H7 (cell line): Measurements from ENCODE around the gene FAM9C. TPM values are rescaled to one million over a fixed set of nuclear protein-coding genes. Genes with fewer than 3 reads are reported as not detected.

Experiments used
- DNase-seq: peaks from one replicate; pipeline ENCODE4 v3.0.0; 2012
- H3K27me3 ChIP-seq: 2 replicates; pipeline ENCODE4 v1.6.0; 2011; ENCODE audit warnings: mild to moderate bottlenecking, low read length; ENCODE audit not compliant: control insufficient read depth, insufficient read depth
- H3K36me3 ChIP-seq: replicated peaks from 2 replicates; pipeline ENCODE4 v1.5.1; 2011; ENCODE audit warnings: low read length; ENCODE audit not compliant: control insufficient read depth, insufficient read depth
- H3K4me3 ChIP-seq: 2 replicates; pipeline ENCODE4 v1.5.1; 2011; ENCODE audit warnings: low read depth, mild to moderate bottlenecking, control low read depth, low read length, moderate library complexity; ENCODE audit not compliant: insufficient read depth
- total RNA-seq: library from RNA; depleted of rRNA; stranded (reverse); fragments of >200 nt; shearing (Covaris generic); gene quantifications from 2 replicates; pipeline ENCODE4 v1.2.3, GENCODE V29; 2014

Gene FAM9C
- total RNA-seq, 1 experiment from 2014 or later: 0.07 TPM

DNA sequence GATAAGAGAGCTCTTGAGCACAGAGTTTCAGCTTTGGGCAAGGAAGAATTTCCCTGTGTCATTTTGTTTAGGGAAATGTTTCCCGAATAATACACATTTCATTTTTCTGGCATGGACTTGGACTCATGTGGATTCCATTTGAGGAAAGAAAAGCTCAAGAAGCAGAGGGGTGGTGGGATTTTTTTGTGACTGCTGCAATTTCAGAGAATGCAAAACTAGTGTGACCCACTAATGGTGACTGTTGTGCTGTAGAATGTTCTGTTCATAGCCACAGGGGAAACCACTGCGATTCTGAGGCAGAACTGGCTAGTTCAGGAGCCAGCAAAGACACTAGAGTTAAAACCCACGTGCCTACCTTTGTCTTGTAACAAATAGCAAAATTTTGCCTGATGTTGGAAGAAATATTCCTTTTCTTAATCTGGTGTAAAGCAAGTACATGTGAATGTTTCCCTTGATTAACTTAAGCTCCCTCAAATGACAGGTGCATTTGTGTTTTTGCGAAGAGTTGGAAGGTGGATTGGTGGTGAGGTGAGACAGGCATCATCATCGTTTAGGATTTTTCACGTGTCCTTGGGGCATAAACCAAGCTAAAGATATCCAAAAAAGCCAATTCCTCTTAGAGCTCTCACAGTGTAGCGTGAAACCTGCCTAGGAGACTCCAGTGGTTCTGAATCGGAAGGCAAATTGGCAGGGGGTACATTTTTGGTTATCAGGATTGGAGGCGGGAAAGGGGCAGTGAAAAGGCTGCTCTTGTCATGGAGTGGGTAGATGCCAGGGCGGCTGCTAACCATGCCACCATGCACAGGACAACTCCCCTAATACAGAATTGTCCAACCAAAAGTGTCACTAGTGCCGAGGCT, 38.0 kb upstream of the FAM9C start:
- H3K27me3 ChIP-seq: no peaks in the 10 kb centered on the region
- DNase-seq: no peak
- H3K36me3 ChIP-seq: no peaks in the 10 kb centered on the region
- no peak overlapping the region for H3K4me3 ChIP-seq

DNA sequence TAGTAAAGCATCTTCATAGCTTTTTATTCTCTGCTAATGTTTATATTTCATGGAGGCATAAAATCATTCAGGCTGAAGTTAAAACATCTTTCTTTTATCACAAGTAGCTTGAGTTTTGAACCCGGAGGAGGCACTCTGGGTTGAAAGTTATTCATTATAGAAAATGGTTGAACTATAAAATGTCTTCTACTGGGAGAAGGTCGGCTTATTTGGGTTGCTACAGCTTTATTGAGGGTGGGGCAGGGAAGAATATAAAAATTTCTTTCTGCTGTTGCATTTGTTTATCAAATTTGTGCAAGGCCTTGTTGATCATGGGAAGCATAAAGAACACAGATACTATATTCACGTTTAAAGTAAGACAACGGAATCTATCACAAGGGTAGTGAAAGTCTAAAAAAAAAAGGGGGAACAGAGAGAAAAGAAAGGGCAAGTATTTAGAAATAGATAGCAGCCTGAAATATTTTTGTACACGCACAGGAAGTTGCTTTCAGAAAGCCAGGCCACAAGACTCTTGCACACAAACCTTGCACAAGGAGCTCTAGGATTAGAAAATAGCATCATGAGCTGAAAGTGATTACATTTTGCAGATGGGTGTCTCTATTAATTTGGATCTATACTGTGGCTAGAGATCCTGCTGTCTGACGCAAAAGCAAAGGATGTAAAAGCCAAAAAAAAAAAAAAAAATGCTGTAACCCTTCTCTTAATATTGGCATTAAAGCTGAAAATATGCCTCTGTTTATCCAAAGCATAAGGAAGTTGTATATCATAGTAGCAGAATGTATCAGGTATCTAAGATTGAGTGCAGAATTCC, 37.2 kb upstream of the FAM9C start:
- Histone ChIP-seq H3K4me3 (no peak overlapping the region), H3K27me3 (no peaks in the 10 kb centered on the region), H3K36me3 (no peaks in the 10 kb centered on the region)
- DNase-seq: no peak

DNA sequence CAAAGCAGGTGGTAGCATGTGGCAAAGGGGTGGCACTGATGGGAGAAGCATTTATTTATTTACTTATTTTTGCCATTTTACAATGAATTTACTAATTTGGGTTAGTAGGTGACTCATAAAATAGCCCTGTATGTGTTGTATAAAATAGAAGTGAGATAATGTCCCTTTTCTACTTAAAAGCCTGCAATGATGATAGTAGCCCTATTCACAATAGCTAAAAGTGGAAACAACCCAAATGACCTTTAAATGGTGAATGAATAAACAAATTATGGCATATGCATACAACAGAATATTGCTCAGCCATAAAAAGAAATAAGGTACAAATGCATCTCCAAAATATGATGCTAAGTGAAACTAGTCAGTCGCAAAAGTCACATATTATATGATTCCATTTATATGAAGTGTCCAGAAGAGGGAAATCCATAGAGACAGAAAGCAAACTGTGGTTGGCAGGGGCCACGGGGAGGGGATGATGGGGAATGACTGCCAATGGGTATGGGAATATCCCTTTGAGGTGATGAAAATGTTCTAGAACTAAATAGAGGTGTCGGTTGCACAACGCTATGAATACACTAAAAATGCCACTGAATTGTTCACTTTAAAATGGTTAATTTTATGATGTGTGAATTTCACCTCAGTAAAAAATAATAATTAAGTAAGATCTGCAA, 35.8 kb upstream of the FAM9C start:
- Histone ChIP-seq H3K4me3 (no peak overlapping the region), H3K27me3 (no peaks in the 10 kb centered on the region), H3K36me3 (no peaks in the 10 kb centered on the region)
- no peak for DNase-seq

DNA sequence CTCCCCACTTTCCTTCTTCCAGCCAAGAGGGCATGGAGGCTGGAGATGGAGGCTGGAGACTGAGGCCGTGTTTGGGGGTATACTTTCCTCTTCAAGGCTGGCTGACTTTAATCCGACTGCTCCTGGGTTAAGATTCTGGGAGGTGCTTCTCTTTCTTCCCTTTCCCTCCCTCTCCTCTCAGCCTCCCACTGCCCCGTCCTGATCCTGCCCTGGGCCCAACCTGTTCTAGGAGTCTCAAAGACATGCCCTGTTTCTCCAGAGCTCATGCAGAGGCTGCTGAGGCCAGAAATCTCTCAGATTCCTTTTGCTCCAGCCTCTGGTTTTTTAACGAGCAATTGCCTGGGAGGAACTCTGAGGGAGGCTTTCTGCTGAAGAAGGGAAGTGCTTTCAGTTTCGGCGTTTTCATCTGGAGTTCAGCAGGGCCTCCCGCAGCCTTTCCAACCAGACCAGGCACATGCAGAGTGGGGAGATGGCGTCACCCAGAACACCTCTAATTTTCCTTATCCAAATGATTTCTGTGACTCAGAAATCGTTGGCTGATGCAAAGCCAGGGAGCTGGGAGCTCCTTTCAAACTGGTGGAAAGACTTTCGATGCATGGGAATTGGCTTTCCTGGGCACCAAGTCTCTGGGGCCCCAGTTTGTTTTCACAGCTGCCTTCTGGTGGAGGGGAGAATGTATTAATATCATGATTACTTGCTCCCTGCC, 34.5 kb upstream of the FAM9C start:
- Histone ChIP-seq H3K36me3 (no peaks in the 10 kb centered on the region), H3K27me3 (no peaks in the 10 kb centered on the region), H3K4me3 (no peak overlapping the region)
- peak; percentile 11 for DNase-seq

DNA sequence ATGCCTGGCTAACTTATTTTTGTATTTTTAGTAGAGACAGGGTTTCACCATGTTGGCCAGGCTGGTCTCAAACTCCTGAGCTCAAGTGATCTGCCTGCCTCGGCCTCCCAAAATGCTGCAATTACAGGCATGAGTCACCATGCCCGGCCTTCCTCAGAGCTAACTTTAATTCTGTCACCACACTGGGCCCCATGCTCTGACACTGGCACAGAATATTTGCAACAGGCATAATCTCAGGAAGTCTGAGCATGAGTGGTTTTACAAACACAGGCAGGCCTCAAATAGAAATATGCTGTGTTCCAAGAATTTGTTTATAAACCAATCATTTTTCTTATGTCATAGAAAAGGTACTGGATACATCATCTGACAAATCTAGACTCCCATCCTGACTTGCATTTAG, 32.7 kb upstream of the FAM9C start:
- no peak for DNase-seq
- H3K36me3 ChIP-seq: no peaks in the 10 kb centered on the region
- no peak overlapping the region for H3K4me3 ChIP-seq
- no peaks in the 10 kb centered on the region for H3K27me3 ChIP-seq

DNA sequence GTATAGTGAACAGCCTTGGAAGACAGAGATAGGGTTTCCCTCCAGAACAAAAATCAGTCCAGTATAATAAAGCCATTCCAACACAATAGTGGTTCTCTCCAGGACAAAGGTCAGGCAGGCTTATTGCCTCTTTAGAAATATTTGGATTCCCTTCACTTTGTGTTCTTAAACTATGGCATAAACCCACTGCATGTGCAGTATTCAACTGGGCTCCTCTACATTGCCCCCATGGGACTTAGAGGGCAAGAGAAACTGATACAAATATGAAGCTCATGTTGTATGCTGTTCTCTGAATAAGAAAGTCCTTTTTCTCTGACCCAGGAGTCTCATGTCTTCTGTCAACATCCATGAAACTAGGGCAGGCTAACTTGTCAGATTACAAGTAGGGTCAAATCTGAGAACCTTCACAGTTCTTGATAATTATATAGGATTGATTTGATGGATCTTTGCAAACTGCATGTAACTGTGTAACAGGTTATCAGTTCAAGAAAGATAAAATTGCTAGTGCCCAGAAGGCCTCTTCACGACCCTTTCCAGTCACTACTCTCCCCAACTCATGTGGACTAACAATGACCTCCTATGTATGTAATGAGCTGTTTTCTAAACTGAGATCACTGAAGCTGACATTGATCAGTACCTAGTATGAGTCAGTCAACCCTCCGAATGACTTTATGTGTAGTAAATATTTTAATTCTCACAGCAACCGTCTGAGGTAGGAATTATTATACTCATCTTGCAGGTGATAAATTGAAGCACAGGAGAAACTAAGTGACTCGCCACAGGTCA, 31.9 kb upstream of the FAM9C start:
- Histone ChIP-seq H3K27me3 (no peaks in the 10 kb centered on the region), H3K36me3 (no peaks in the 10 kb centered on the region), H3K4me3 (no peak overlapping the region)
- no peak for DNase-seq

DNA sequence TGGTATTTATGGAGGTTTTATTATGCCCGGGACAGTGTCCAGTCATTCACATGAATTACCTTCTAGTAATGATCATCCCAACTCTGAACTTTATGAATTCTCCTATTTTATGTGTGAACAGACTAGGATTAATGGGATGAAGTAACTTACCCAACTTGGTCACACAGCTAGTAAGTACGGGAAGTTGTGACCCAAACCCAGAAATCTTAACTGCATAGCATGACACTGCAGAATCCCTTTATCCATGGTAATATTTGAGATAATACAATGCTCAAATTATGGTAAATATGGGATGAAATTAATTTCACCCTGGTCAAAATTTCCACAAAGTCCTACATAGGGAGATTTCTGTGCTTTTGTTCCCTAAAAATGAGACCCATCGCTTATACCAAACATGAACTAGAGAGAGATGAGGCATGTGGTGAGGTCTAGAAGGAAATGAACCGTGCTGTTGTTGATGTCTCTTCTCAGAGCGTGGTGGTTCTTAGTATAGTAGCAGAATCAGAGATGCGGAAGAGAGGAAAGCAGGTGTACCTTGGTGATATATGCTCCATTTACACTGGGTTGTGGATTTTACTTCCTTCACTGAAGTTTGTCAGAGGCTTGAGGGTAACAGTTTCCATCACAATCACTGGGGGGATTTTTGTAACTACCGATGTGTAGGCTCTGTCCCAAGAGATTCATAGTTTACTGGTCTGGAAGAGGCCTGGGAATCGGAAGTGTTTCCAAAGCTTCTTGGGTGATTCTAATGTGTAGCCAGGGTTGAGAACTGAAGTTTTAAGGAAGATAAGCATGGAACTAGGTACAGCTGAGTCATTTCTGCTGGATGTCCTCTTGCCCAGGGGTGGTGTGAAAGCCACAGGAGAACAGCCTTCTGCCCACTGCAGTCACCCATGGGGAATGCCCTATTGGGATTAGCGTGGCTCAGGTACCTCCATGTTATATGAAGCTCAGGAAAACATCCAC, 30.2 kb upstream of the FAM9C start:
- Histone ChIP-seq H3K36me3 (no peaks in the 10 kb centered on the region), H3K27me3 (no peaks in the 10 kb centered on the region), H3K4me3 (no peak overlapping the region)
- no peak for DNase-seq

DNA sequence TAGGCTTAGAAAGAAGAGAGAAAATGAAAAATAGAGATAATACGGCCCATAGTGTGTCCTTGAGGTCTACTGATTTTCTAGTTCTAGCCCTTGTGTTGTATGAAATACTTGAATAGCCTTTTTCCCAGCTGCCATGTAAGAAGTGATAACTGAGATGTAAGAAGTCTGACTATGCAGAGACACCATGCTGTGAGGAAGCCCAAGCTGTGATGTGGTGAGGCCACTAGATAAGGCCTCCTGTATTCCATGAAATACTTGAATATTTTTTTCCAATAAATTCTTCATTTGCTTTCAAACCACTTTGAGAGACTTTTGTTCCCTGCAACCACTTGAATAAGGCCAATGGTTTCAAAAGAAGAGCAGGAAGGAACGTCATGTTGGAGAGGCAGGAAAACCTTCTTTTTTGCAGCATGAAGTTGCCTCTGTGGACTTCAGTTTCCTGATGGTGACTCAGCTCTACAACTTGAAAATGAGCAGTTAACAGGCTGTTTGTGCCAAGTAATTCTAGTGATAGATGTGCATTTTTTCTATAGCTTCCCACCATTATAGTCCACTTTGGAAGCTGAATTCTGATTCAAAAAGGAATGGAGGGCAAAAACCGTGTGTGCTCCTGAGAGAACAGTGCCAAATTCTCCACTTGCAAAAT, 25.5 kb upstream of the FAM9C start:
- Histone ChIP-seq H3K36me3 (no peaks in the 10 kb centered on the region), H3K4me3 (no peak overlapping the region), H3K27me3 (no peaks in the 10 kb centered on the region)
- DNase-seq: no peak

DNA sequence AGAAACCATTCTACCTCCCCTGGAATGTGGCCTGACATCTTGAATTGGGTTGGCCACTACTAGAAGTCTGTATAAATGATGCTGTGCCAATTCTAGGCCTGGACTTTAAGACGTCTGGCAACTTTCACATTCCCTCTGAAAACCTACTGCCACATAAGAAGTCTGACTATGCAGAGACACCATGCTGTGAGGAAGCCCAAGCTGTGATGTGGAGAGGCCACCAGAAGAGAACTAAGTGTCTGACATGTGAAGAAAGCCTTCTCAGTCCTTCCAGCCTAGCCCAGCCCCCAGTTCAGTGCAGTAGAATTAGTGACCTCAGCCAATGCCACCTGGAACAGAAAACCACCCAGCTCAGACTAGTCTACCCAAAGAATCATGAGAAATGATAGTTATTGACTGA, 24.2 kb upstream of the FAM9C start:
- no peak for DNase-seq
- H3K27me3 ChIP-seq: no peaks in the 10 kb centered on the region
- H3K36me3 ChIP-seq: no peaks in the 10 kb centered on the region
- no peak overlapping the region for H3K4me3 ChIP-seq

DNA sequence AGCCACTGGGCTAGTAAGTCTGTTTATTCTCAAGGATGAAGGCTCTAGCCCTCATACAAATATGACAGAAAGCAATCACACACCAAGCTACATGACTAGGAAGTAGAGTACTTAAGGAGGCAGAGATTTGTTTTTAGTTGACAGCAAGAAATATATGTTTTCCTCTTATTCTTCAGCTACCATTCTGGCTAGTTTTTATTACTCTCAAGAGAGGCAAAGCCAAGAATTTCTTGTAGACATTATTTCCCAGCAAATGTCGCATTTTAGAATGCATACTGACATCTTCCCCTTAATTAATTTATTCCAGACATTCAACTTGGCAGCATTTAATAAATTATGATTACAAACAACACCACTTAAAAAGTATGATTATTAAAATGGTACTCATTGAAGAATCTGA, 23.4 kb upstream of the FAM9C start:
- no peaks in the 10 kb centered on the region for H3K36me3 ChIP-seq
- no peak for DNase-seq
- H3K27me3 ChIP-seq: no peaks in the 10 kb centered on the region
- H3K4me3 ChIP-seq: no peak overlapping the region

DNA sequence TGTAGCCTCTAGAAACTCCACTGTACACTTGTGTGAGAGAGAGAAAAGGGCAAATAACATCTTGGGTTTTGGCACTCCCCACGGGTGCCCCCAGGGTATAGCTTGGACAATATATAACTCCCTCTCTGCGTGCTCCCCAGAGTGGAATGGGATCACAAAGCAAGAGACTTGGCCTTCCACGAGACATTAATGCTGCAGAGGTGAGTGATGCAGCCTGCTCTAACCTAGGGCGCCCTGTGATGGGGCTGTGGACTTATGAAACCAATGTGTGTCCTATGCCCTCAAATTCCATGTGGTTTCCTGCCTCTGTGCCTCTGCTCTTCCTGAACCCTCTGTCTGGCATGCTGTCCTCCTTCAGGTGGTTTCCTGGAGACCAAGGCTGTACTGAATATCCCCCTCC, 22.0 kb upstream of the FAM9C start:
- no peak for DNase-seq
- no peak overlapping the region for H3K4me3 ChIP-seq
- H3K36me3 ChIP-seq: no peaks in the 10 kb centered on the region
- H3K27me3 ChIP-seq: no peaks in the 10 kb centered on the region

DNA sequence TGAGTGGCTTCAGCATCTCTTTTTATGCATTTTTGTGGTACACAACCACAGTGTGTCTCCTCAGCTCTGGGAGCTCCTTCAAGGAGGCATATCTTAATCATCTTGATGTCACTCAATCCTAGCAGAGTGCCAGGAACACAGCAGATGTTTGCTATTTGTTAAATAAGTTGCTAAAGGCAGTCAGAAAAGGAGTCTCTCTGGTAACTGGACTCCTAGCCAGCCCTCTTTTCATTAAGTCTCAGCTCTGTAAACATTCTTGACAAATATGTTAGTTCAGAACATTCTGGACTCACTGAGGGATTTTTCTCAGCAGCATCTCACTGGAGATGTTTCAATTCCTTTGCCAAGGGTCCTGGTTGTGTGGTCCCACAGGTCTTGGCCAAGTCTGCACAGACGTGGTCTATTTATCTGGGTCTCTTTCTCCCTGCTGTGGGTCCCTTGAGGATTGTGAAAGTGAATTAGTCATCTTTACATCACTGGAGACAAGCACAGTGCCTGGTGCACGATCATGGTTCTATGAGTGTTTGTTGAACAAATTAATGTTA, 20.3 kb upstream of the FAM9C start:
- Histone ChIP-seq H3K4me3 (no peak overlapping the region), H3K27me3 (no peaks in the 10 kb centered on the region), H3K36me3 (no peaks in the 10 kb centered on the region; the same call in 1 of the 2 replicates)
- no peak for DNase-seq
